22Rv1 (cell line): Measurements from ENCODE around the gene PITPNM1.
"Not testable (repeated sequence)": the region's sequence is repeated elsewhere in the genome, so short reads cannot be mapped to it uniquely, and the experiment has no call there.

Source experiments
- H3K27ac ChIP-seq: fragments of 450-650 bp; 2 replicates; pipeline ENCODE4 v1.5.1; 2017
- CTCF ChIP-seq: fragments of 450-650 bp; IDR thresholded peaks from 2 replicates; pipeline ENCODE4 v1.5.1; 2017; ENCODE audit warnings: mild to moderate bottlenecking
- ZFX ChIP-seq: fragments of 450-650 bp; IDR thresholded peaks from 2 replicates; pipeline ENCODE4 v1.6.1; 2017; ENCODE audit warnings: antibody characterized with exemption, borderline replicate concordance

The PITPNM1 gene

GRCh38 chr11:67489885-67490726 is 15.1 kb downstream of the PITPNM1 start:
- TF ChIP-seq CTCF (no peak), ZFX (no peak)
- no peak overlapping the region for H3K27ac ChIP-seq

DNA sequence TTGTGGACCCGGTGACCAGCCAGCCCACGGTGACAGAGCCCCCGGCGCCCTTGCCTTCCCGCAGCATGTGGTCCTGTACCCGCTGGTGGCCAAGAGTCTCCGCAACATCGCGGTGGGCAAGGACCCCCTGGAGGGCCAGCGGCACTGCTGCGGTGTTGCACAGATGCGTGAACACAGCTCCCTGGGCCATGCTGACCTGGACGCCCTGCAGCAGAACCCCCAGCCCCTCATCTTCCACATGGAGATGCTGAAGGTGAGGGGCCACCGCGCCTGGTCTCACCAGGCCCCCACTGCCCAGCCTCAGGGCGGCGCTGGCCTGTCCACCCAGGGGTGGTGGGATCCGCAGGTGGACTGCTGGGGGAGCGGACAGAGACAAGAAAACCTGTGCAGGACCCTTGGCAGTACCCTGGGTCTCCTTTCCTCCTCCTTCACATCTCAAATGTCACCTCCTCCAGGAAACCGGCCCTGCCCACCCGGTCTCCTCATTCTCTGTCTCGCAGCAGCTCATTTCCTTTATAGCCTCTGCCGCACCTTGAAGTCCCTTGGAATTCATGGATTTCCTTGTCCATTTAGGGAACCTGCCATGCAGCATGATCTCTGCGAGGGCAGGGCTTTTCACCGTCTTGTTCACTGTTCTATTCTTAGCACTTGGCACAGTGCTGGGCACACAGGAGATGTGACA is 15.8 kb downstream of the PITPNM1 start:
- H3K27ac ChIP-seq, result no peak overlapping the region
- TF ChIP-seq ZFX (no peak), CTCF (no peak)

- H3K27ac ChIP-seq, result no peak overlapping the region
- TF ChIP-seq ZFX (no peak), CTCF (no peak)
Measured at GRCh38 chr11:67486481-67487195, 18.5 kb downstream of the PITPNM1 start.

DNA sequence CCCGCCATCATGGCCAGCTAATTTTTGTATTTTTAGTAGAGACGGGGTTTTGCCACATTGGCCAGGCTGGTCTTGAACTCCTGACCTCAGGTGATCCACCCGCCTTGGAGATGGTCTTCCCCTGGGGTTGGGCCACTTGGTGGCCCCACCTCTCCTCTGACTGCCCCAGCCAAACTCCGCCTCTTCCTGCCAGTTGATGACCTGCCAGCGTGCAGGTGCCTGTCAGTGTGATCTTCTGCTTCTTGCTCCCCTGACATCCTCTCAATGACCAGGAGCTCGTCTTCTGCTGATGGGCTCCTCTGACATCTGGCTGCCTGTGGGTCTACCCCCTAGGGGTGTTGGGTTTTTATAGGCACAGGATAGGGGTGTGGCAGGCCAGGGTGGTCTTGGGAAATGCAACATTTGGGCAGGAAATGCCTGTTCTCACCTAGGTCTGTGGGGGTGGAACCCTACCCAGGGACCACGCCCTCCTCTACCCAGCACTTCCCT is 19.2 kb downstream of the PITPNM1 start:
- H3K27ac ChIP-seq, result not testable (repeated sequence)

DNA sequence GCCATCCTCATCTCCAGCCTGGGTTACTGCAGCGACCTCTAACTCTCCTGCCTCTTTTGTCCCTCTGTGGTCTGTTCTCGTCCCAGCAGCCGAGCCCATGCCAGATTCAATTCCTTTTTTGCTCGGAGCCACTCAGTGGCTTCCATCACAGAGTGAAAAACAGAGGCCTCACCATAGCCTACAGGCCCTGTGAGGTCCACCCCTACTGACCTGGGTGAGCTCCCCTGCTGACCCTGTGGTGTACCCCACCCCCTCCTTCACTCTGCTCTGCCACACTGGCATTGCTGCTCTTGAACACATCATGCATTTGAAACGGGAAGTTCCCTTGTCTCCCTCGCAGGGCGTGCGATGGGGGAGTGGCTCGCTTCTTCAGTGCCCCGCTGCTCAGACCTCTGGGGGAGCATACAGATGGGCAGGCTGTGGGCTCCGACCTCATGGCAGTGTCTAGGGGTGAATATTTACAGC is 20.3 kb downstream of the PITPNM1 start:
- TF ChIP-seq CTCF, result no peak
- TF ChIP-seq ZFX, result no peak
- H3K27ac ChIP-seq, result no peak overlapping the region

DNA sequence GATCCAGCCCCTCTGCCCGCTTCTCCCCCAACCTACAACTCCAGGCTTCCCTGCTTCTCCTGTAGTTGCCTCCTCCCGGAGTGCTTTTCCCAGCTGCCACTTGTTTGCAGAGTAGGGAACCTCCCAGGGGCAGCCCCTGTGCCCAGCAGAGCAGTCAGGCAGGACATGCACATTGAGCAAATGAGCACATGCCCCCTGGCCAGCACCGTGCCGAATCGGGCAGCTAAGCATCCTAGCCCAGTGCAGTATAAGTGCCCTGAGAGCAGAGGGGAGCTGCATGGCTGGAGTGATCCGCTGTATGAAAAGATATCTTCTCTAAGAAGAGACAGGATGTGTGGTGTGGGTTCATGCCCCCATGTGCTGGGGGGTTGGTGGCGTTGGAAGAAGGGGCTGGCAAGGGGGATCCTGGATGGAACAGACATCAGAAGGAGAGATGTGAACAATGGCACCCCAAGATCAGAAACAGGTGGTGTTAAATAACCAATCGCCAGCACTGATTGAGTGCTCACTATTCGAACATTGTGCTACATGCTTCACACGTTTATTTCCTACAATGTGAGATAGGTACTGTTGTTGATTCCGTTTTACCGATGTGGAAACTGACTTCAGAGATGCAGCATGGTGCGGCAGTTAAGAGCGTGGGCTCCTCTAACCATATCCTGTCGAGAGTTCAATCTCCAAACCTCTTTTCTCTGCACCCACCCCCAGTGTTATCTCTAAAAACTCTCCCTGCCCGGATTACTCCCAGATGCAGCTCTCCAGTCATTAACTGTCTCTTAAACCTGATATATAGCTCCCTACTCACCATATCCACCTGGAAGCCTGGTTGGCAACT is 21.1 kb downstream of the PITPNM1 start:
- TF ChIP-seq ZFX, result no peak
- TF ChIP-seq CTCF, result no peak
- no peak overlapping the region; the same call in 1 of the 2 replicates for H3K27ac ChIP-seq
